ENCODE data around the gene NACA. TPM values are rescaled to one million over a fixed set of nuclear protein-coding genes. Genes with fewer than 3 reads are reported as not detected.
A peak's percentile ranks its signal among the peaks of the same experiment; 100 is the strongest.

The NACA gene
- total RNA-seq, 2 experiments from 2014 or later, result 1,441 to 1,479 TPM

GRCh38 chr12:56769868-56770267 is 44.8 kb upstream of the NACA start:
- TF ChIP-seq CTCF (IDR thresholded peaks at IDR 0.05), result no peak
- H3K4me3 ChIP-seq (ENCODE audit: low read length), result no peak overlapping the region
- ChIA-PET CTCF (no interaction called here), POLR2A (no interaction called here)
- H3K27me3 ChIP-seq (ENCODE audit: control insufficient read depth in 1 of 2, insufficient read depth in 2 of 2, low read length in 2 of 2), result no peaks in the 10 kb centered on the region
- no peaks in the 10 kb centered on the region for H3K36me3 ChIP-seq (ENCODE audit: insufficient read depth, low read length)
- Mint-ChIP-seq H3K27ac (no peak overlapping the region), H3K36me3 (ENCODE audit: low read depth) (no peaks in the 10 kb centered on the region), H3K27me3 (no peaks in the 10 kb centered on the region), H3K9me3 (no peaks in the 10 kb centered on the region), H3K4me1 (ENCODE audit: low read depth) (no peaks in the 10 kb centered on the region), H3K4me3 (no peak overlapping the region)
- H3K9me3 ChIP-seq (ENCODE audit: control insufficient read depth in 1 of 2, insufficient read depth in 1 of 2, low read length in 2 of 2), result no peaks in the 10 kb centered on the region
- DNase-seq (no peak), ATAC-seq (ENCODE audit: poor library complexity) (no peak)
- intact Hi-C loops (cut with DNase I, micrococcal nuclease), result no loop called here
- H3K4me1 ChIP-seq (ENCODE audit: insufficient read depth, low read length), result no peaks in the 10 kb centered on the region
- H3K27ac ChIP-seq (ENCODE audit: low read depth in 1 of 2, low read length in 2 of 2), result no peak overlapping the region

GRCh38 chr12:56768424-56768823 is 43.3 kb upstream of the NACA start:
- intact Hi-C loops (cut with DNase I, micrococcal nuclease), result no loop called here
- H3K36me3 ChIP-seq (ENCODE audit: insufficient read depth, low read length), result no peaks in the 10 kb centered on the region
- Mint-ChIP-seq H3K27ac (no peak overlapping the region), H3K4me3 (no peak overlapping the region), H3K27me3 (no peaks in the 10 kb centered on the region), H3K36me3 (ENCODE audit: low read depth) (no peaks in the 10 kb centered on the region), H3K4me1 (ENCODE audit: low read depth) (no peaks in the 10 kb centered on the region), H3K9me3 (no peaks in the 10 kb centered on the region)
- H3K9me3 ChIP-seq (ENCODE audit: control insufficient read depth in 1 of 2, insufficient read depth in 1 of 2, low read length in 2 of 2), result no peaks in the 10 kb centered on the region
- no peaks in the 10 kb centered on the region for H3K4me1 ChIP-seq (ENCODE audit: insufficient read depth, low read length)
- no peak for TF ChIP-seq CTCF (IDR thresholded peaks at IDR 0.05)
- no peak for ATAC-seq (ENCODE audit: poor library complexity)
- H3K4me3 ChIP-seq (ENCODE audit: low read length), result no peak overlapping the region
- POLR2A ChIA-PET, result no interaction called here
- no peak overlapping the region for H3K27ac ChIP-seq (ENCODE audit: low read depth in 1 of 2, low read length in 2 of 2)
- H3K27me3 ChIP-seq (ENCODE audit: control insufficient read depth in 1 of 2, insufficient read depth in 2 of 2, low read length in 2 of 2), result no peaks in the 10 kb centered on the region
- no peak for DNase-seq
- CTCF ChIA-PET, result no interaction called here

- Mint-ChIP-seq H3K27ac (no peak overlapping the region), H3K4me1 (ENCODE audit: low read depth) (no peaks in the 10 kb centered on the region), H3K36me3 (ENCODE audit: low read depth) (no peaks in the 10 kb centered on the region), H3K4me3 (no peak overlapping the region), H3K27me3 (no peaks in the 10 kb centered on the region), H3K9me3 (no peaks in the 10 kb centered on the region)
- peak in 3 of 14 experiments; percentile 22 to 40 (median 39) for DNase-seq
- Histone ChIP-seq H3K4me3 (ENCODE audit: low read length) (no peak overlapping the region), H3K27ac (ENCODE audit: low read depth in 1 of 2, low read length in 2 of 2) (no peak overlapping the region), H3K36me3 (ENCODE audit: insufficient read depth, low read length) (no peaks in the 10 kb centered on the region), H3K27me3 (ENCODE audit: control insufficient read depth in 1 of 2, insufficient read depth in 2 of 2, low read length in 2 of 2) (no peaks in the 10 kb centered on the region), H3K9me3 (ENCODE audit: control insufficient read depth in 1 of 2, insufficient read depth in 1 of 2, low read length in 2 of 2) (no peaks in the 10 kb centered on the region), H3K4me1 (ENCODE audit: insufficient read depth, low read length) (no peaks in the 10 kb centered on the region)
- POLR2A ChIA-PET, result no interaction called here
- CTCF ChIA-PET, result interaction anchor here (0.6 kb wide), 1 partner anchor 9 kb away, joined by 6 read pairs; no protein-coding TSS in a partner anchor
- no peak for ATAC-seq (ENCODE audit: poor library complexity)
- intact Hi-C loops (cut with DNase I, micrococcal nuclease), result no loop called here
- TF ChIP-seq CTCF (IDR thresholded peaks at IDR 0.05), result no peak
Measured at GRCh38 chr12:56766535-56766934, 41.4 kb upstream of the NACA start.

Measured in CD4-positive, alpha-beta T cell (primary cell).